ENCODE measurements around the gene C16orf96. TPM values are rescaled to one million over a fixed set of nuclear protein-coding genes. Genes with fewer than 3 reads are reported as not detected.

Gene C16orf96
- total RNA-seq, 1 experiment from 2014 or later = not detected

DNA sequence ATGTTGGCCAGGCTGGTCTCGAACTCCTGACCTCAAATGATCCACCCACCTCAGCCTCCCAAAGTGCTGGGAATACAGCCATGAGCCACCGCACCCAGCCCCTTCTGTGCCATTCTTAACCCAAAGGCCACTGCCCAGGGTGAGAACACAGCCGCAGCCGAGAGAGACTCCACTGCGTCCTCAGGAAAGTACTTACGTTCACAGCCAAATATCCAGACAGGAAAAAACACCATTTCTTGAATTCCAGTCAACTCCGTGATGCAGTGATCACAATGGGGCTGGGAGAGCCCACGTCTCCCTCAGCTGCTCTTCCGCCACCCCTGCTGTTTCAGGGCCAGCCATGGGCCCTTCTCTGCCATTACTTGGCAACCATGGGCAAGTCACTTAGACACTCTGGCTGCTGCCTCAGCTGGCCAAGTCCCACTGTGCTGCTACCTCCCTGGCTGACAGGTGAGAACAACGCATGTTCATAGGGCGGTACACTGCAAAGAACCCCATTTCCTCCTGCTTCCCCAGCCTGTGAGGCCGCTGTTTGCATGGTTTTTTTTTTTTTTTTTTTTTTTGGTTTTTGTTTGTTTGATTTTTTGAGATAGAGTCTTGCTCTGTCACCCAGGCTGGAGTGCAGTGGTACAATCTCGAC, 21.9 kb upstream of the C16orf96 start:
- H3K9me3 ChIP-seq (replicated peaks) = peaks cover 5% of the 10 kb centered on the region
- peaks cover 15% of the 10 kb centered on the region for H3K4me1 ChIP-seq (replicated peaks)
- H3K27ac ChIP-seq = no peak overlapping the region
- H3K27me3 ChIP-seq (replicated peaks) = no peaks in the 10 kb centered on the region
- DNase-seq (ENCODE audit: low read depth in 1 of 2, low spot score in 2 of 2) = no peak
- no peaks in the 10 kb centered on the region for H3K36me3 ChIP-seq
- no peak overlapping the region for H3K4me3 ChIP-seq

DNA sequence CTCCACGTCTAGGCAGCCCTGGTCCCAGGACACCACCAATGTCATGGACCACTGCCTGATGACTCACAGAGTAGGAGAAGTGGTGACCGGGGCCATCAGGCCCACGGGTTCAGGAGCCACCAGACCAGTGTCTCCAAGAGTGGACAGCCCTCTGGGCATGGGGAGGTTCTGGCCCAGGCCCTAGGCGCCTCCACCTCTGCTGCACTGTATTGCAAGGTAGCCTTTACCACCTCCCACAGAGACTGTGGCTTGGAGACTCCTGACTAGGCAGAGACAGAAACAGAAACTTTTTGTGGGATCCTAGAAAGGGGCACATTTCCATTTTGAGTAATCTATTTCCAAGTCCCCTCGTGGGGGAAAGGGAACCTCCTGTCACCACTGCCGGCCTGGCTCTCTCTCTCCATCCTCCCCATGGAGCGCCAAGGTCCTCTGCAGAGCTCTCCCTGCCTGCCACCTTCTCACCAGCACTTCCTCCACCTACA, 20.5 kb upstream of the C16orf96 start:
- Histone ChIP-seq H3K36me3 (no peaks in the 10 kb centered on the region), H3K4me1 (replicated peaks) (peaks cover 12% of the 10 kb centered on the region), H3K4me3 (no peak overlapping the region), H3K27me3 (replicated peaks) (no peaks in the 10 kb centered on the region), H3K27ac (no peak overlapping the region), H3K9me3 (replicated peaks) (peaks cover 15% of the 10 kb centered on the region)
- DNase-seq (ENCODE audit: low read depth in 1 of 2, low spot score in 2 of 2) = no peak

DNA sequence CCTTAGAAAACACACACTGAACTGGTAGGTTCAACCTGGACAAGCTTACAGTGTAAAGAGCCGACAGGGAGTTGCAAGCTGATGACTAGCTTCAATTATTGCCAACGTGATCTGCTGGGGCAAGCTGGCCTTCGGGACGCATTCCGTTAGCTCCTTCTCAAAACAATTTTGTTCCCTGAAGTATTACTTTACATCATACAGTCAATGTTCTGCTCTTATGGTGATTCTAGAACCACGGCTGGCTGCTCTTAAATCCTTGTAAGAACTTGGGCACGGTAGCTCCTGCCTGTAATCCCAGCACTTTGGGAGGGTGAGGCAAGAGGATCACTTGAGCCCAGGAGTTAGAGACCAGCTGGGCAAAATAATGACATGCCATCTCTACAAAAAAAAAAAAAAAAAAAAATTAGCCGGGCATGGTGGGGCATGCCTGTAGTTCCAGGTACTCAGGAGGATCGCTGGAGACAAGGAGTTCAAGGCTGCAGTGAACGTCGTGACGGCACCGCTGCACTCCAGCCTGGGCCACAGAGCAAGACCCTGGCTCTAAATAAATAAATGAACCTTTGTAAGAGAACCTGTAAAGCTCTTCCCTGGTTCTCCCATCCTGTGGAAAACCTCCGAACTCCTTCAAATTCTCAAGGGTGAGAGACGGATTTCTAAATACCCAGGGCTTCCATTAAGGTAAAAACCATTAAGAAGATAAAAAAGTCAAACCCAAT, 19.6 kb upstream of the C16orf96 start:
- Histone ChIP-seq H3K4me1 (replicated peaks) (peaks cover 12% of the 10 kb centered on the region), H3K27ac (no peak overlapping the region), H3K36me3 (no peaks in the 10 kb centered on the region), H3K27me3 (replicated peaks) (no peaks in the 10 kb centered on the region), H3K9me3 (replicated peaks) (peaks cover 15% of the 10 kb centered on the region), H3K4me3 (no peak overlapping the region)
- no peak for DNase-seq (ENCODE audit: low read depth in 1 of 2, low spot score in 2 of 2)

DNA sequence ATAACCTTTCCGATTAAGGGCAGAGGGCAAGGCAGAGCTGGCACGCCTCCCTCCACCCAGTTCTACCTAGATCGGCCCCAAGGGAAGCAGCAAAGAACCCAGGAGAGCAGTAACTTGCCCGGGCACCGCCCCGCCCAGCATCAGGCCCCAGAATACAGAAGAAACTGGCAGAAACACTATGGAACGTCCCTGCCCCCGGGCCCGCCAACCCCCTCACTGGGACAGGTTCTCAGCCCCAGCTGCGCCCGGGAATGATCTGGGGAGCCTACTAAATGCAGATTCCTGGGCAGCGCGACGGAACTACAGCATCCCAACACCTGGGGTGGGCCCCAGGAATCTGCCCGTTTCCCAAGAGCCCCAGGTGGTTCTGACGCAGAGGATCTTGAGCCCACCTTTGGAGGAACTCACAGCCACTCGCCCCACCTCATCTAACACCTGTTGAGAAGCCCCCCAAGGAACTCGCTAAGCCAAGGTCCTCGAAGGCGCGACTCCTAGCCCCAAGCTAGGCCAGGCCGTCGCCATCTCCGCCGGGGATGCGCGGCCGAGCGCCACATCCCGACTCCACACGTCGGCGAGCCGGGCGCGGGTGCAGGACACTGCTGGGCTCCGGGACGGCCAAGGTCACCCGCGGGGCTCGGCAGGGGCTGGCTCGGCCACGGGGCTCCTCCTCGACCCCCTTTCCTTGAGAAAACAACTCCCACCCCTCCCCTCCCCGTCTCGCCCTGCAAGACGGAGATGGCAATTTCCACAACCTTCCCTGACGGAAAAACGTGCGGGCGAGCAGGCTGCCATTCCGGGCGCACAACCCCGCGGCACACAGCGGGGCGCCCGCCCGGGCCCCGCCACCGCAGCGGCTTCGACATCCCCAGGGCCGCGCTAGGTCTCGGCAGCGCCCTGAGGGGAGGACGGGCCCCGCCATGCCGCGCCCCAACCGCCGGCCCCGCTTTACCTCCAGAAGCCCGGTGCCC, 18.5 kb upstream of the C16orf96 start:
- H3K27ac ChIP-seq = no peak overlapping the region
- peaks cover 12% of the 10 kb centered on the region for H3K4me1 ChIP-seq (replicated peaks)
- H3K9me3 ChIP-seq (replicated peaks) = peaks cover 15% of the 10 kb centered on the region
- no peaks in the 10 kb centered on the region for H3K27me3 ChIP-seq (replicated peaks)
- H3K36me3 ChIP-seq = no peaks in the 10 kb centered on the region
- peak overlapping the region; percentile 49 for H3K4me3 ChIP-seq
- no peak for DNase-seq (ENCODE audit: low read depth in 1 of 2, low spot score in 2 of 2)

DNA sequence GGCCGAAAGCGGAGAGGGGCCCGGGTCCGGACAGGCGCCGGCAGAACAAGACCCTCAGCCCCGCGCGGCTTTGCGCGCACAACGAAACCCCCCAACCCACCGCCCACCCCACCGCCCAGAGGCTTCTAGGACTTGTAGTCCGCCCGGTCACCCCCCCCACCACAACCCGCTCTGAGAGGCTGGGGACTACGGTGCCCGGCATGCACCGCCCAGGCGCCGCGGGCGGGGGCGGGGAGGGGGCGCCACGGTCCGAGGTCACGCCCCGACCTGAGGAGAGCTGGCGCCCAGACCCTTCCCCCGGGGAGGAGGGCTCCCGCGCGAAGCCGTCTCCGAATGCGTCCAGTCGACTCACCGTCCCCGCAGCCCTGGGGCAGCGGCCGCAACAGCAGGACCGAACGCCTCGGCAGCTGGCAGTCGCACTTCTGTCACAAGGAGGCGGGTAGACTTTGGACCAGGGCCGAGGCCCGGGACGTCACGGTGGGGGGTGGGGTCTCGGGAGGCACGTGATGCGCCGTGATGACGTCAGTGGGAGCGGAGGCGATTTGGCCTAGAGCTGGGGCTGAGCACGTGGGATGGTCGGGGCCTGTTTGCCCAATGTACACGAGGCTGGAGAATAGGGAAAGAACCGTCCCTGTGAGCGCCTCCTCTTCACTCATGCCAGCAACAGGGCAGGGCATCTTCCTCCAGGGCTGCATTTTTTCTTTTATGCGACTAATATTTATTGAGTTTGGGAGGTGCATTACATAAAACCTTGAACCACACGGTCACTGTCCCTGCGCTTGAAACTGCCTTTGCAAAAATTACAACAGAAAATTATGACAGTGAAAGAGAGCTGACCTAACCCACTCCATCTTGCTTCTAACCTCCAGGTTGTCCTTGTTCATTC, 17.5 kb upstream of the C16orf96 start, which contains the start of gene CDIP1:
CDIP1 (minus strand) TSS at position 424 of the 886 bp plus-strand sequence. CDS start 24,643 bp downstream, outside the sequence.
- Histone ChIP-seq H3K4me3 (peak within 1 kb of the TSS; percentile 49), H3K27me3 (replicated peaks) (no peaks in the 10 kb centered on the region), H3K27ac (no peak within 1 kb of the TSS), H3K36me3 (no peaks in the 10 kb centered on the region), H3K9me3 (replicated peaks) (peaks cover 15% of the 10 kb centered on the region), H3K4me1 (replicated peaks) (peaks cover 12% of the 10 kb centered on the region)
- DNase-seq (ENCODE audit: low read depth in 1 of 2, low spot score in 2 of 2) = peak; percentile 91 to 95

DNA sequence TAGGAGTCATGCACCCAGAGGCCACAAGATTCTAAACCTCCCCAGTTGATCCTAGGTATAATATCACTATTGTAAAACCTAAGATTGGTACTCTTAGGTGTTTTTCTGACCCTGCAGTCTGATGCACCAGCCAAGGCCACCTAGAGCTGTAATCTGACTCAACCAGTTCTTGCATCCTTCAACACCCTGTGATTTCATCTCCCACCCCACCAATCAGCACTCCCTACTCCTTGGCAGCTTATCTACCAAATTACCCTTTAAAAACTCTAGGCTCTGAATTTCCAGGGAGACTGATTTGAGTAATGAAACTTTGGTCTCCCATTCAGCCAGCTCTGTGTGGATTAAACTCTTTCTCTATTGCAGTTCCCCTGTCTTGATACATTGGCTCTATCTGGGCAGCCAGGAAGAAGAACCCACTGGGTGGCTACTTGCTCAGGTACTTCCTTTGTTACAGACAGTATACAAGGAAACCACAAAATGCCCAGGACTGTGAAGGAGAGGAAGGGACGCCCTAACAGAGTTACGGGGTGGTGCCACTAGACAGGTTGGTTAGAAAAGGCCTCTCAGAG, 16.3 kb upstream of the C16orf96 start:
- H3K4me1 ChIP-seq (replicated peaks) = peaks cover 12% of the 10 kb centered on the region
- peaks cover 15% of the 10 kb centered on the region for H3K9me3 ChIP-seq (replicated peaks)
- no peak overlapping the region for H3K27ac ChIP-seq
- H3K36me3 ChIP-seq = no peaks in the 10 kb centered on the region
- no peak for DNase-seq (ENCODE audit: low read depth in 1 of 2, low spot score in 2 of 2)
- H3K4me3 ChIP-seq = no peak overlapping the region
- no peaks in the 10 kb centered on the region for H3K27me3 ChIP-seq (replicated peaks)

DNA sequence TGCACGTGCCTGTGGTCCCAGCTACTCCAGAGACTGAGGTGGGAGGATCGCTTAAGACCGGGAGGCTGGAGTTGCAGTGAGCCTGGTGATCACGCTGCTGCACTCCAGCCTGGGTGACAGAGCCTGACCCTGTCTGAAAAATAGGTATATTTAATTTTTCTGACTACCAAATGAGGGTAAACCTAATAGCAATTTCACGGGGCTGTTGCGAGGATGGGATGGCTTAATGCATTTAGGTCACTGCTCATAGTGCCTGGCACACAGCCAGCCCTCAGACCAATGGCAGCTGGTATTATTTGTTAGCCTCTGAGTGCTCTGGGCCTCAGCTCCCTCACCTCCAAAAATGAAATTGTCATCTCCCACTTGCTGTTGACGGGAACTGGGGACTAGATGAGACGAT, 11.7 kb upstream of the C16orf96 start:
- Histone ChIP-seq H3K9me3 (replicated peaks) (peaks cover 9% of the 10 kb centered on the region), H3K4me1 (replicated peaks) (no peaks in the 10 kb centered on the region), H3K36me3 (no peaks in the 10 kb centered on the region), H3K27me3 (replicated peaks) (no peaks in the 10 kb centered on the region), H3K4me3 (no peak overlapping the region), H3K27ac (no peak overlapping the region)
- DNase-seq (ENCODE audit: low read depth in 1 of 2, low spot score in 2 of 2) = no peak

DNA sequence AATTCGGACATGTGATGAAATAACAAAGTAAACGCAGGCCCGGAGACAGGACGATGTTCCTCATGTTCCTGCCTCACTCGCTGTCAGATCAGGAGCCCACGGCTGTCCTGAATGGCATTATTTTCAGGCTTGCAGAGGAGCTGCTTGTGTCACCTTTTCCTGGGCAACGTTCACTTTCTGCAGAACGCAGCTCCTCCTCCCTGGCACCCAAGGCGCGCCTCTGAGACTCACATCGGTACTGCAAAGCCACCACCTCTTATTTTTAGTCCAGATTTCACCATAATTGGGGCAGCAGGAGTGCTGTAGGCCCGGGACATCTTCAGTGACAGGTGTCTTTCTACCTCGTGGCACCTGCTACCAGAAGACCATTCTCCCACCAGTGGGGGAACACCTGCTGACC, 8.0 kb upstream of the C16orf96 start:
- DNase-seq (ENCODE audit: low read depth in 1 of 2, low spot score in 2 of 2) = no peak
- H3K4me1 ChIP-seq (replicated peaks) = no peaks in the 10 kb centered on the region
- no peaks in the 10 kb centered on the region for H3K9me3 ChIP-seq (replicated peaks)
- no peaks in the 10 kb centered on the region; the same call in none of the 2 replicates for H3K27me3 ChIP-seq (replicated peaks)
- no peak overlapping the region for H3K4me3 ChIP-seq
- no peak overlapping the region for H3K27ac ChIP-seq
- H3K36me3 ChIP-seq = no peaks in the 10 kb centered on the region

DNA sequence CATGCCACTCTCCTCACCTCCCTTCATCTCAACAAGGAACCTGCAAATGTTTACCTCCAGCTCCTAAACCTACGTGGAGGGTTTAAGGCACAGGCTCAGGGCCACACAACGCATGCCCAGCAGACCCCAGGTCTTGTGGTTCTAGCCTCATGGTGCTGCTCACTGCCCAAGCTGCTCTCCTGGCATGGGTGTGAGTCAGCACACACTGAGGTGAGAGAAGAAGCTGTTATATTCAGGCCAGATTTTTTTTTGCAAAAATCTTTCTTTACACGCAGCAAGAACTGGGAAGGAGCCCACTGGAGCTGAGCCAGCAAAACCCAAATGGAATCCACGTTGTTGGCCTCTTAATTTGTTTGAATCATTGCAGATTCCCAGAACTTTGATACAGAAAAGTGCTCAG, 5.5 kb upstream of the C16orf96 start:
- no peaks in the 10 kb centered on the region for H3K4me1 ChIP-seq (replicated peaks)
- no peak for DNase-seq (ENCODE audit: low read depth in 1 of 2, low spot score in 2 of 2)
- no peak overlapping the region for H3K27ac ChIP-seq
- peaks cover 6% of the 10 kb centered on the region for H3K27me3 ChIP-seq (replicated peaks)
- no peaks in the 10 kb centered on the region for H3K9me3 ChIP-seq (replicated peaks)
- H3K36me3 ChIP-seq = no peaks in the 10 kb centered on the region
- no peak overlapping the region for H3K4me3 ChIP-seq

DNA sequence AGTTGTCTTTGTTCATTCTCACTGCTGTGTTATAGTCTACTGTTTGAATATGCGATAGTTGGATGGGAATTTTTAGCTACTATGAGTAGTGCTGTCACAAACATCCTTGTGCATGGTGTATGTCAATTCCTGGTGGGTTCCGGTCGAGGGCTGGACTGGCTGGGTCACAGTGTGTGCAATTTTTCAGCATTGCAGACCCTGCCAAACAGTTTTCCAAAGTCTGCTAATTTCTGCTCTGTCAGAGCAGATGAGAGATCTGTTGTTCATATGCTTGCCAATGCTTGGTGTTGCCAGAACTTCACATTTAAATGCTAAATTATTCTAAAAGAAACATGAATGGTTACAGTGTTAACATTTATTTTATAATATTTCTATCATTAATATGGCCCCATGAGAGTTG, 3.6 kb upstream of the C16orf96 start:
- no peaks in the 10 kb centered on the region for H3K36me3 ChIP-seq
- H3K27me3 ChIP-seq (replicated peaks) = peaks cover 6% of the 10 kb centered on the region
- no peaks in the 10 kb centered on the region for H3K4me1 ChIP-seq (replicated peaks)
- H3K9me3 ChIP-seq (replicated peaks) = no peaks in the 10 kb centered on the region
- H3K4me3 ChIP-seq = no peak overlapping the region
- no peak overlapping the region for H3K27ac ChIP-seq
- no peak for DNase-seq (ENCODE audit: low read depth in 1 of 2, low spot score in 2 of 2)

DNA sequence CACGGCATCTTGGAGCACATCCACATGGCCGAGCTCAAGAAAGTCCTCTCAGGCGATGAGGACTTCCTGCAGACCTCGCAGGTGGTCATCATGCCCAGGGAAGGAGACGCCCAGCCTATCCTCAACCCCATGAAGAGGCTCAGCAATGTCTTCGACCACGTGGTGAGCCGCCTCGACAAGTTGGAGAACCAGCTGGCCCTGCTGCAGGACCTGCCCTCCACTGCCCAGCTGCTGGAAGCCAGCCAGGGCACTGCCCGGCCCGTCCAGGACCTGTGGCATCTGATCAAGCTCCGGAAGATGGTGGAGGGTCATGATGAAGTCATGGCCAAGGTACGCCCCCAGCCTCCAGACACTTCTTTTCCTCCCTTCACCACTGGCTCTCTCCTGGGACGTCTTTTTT, 440 bp downstream of the C16orf96 start:
- H3K4me1 ChIP-seq (replicated peaks) = no peaks in the 10 kb centered on the region
- DNase-seq (ENCODE audit: low read depth in 1 of 2, low spot score in 2 of 2) = no peak
- no peaks in the 10 kb centered on the region for H3K36me3 ChIP-seq
- H3K27me3 ChIP-seq (replicated peaks) = peaks cover 6% of the 10 kb centered on the region
- no peak overlapping the region for H3K4me3 ChIP-seq
- H3K9me3 ChIP-seq (replicated peaks) = no peaks in the 10 kb centered on the region
- no peak overlapping the region for H3K27ac ChIP-seq

DNA sequence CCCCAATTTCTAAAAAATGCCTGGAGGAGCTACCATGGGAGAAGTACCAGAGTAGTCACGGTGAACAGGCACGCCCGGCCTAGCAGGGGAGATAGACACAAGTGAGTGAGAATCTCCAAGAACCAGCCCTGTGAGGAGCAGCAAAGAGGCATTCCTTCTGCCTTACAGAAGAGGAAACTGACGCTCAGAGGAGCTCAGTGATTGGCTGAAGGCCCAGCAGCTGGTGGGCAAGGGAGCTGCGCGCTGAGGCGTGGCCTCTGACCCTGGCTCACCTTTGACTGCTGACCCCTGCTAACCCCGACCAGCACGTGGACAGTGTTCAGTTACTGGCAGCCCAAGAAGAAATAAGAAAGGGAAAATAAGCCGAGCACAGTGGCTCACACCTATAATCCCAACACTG, 1.8 kb downstream of the C16orf96 start:
- Histone ChIP-seq H3K27me3 (replicated peaks) (peaks cover 6% of the 10 kb centered on the region), H3K4me1 (replicated peaks) (no peaks in the 10 kb centered on the region), H3K27ac (no peak overlapping the region), H3K9me3 (replicated peaks) (no peaks in the 10 kb centered on the region), H3K36me3 (no peaks in the 10 kb centered on the region), H3K4me3 (no peak overlapping the region)
- no peak for DNase-seq (ENCODE audit: low read depth in 1 of 2, low spot score in 2 of 2)
